Raji (cell line): ENCODE results near the gene ERN1.
A peak's percentile ranks its signal among the peaks of the same experiment; 100 is the strongest.

Experiments used
- POLR2A ChIP-seq: IDR thresholded peaks from 2 replicates; pipeline ENCODE4 v1.6.1; 2011; ENCODE audit warnings: low read depth, low read length, control low read depth; ENCODE audit not compliant: insufficient read depth

Gene ERN1

DNA sequence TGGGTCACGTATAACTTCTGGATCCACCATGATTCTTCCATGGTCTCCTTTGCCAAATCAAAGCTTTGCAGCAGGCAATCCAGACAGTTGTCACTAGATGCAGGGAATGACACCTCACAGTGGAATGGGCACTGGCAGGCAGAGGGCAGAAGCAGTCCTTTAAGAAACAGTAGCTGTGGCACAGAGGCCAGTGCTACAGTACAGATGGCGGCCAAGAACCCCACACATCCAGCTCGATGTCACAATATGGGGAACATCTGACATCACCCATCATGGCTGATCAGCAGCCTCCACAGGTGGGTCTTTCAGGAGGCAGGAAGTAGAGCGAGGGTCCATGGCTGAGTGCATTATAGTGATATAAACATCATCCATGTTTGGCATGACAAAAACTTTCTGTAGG, 18.8 kb upstream of the ERN1 start:
- TF ChIP-seq POLR2A = peak; percentile 70

DNA sequence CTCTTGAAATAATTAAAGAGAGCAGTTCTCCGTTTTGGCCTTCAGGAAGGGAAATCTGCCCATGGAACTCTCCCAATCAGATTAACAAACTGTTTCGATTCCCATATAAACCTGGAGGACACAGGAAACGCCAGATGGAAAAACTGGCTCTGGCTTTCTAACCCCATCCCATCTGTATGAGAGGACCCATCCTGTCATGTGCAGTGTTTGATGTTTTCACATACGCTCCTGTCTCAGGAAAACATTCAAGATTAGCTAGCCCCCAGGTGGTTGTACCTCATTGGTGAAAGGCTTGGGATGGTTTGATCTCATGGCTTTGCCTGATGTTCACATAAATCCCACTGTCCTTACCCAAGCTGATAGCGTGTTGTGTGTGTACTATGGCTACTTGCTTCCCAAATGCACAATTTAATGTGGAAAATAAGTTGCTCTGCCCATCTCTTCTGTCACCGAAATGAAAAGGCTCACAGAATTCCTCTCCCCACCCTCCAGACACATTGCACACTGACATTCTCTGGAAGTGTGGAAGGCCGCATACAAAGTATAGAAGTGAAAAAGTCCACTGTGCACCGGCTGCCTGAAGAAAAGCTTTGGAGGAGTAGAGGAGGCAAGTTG, 18.2 kb upstream of the ERN1 start:
- peak; percentile 66 for TF ChIP-seq POLR2A

DNA sequence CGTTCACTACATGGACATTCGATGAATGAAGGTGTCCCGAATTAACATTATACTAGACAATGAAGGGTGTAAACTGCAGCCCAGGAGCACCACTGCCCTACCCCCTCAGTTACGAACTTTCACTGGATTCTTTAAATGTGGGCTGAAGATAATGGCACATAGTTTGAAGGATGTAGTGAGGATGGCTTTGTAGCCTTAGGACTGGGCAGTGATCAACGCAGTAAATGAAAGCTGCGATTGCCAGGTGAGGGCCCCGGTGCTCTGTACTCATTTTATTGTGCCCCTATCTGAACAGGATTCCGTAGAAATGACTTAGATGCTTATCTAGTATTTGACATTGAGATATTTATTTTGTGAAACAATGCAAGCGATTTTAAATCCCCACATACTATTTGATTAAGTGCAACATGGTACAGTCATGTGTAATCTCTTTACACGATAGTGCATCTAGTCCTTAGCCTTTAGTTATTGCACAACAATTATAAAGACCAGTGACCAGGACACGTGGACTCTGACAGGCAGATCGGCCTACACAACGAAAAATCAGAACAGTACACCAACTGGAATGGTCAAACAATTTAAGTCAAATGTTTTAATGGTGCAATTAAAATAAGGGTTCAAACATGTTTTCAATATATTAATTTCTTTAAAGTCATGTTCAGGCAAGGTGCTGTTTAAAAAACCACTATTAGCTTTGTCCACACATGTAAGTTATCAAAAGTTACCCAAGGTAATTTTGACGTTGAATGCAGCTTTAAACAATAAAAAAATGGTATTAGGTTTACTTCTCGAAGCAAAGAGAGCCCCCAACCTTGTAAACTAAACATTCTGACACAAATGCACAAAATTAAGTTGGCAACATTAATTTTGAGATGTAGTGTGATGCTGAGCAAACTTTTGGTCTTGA, 17.4 kb upstream of the ERN1 start:
- TF ChIP-seq POLR2A = peak; percentile 78

DNA sequence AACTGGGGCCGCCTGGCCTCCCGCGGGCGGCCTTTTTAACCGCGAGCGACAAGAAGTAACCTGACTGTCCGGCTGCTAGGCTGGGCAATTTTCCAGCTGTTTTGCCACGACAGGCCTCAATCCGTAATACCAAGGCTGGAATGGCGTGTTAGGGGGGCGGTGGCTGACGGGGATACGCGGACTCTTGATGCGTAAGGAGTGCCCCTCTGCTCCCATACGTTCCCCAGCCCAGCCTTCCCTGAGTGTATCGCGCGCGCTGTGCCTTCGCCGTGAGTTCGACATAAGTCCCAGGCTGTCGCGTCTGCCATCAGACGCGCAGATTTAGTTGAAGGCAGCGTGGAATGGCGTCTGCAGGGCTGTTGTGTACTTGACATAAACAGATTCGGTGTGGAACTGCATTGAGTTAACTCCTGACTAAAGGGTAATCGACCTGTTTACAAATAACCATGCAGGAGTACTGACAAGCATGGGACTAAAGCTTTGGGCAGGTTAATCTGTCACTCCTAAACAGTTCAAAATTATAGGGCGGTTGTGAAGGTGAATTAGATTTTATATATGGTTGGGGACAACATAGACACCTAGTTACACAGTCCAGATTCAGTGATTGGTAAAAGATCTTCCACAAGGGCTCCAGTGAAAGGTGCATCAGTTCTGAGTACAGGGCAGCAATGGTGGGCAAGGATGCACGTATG, 16.6 kb upstream of the ERN1 start:
- no peak for TF ChIP-seq POLR2A

- TF ChIP-seq POLR2A = peak; percentile 100
Observed at GRCh38 chr17:64145751-64146417, 15.9 kb upstream of the ERN1 start.

GRCh38 chr17:64145375-64145750, 15.4 kb upstream of the ERN1 start:
- no peak for TF ChIP-seq POLR2A

- no peak for TF ChIP-seq POLR2A
Observed at GRCh38 chr17:64139542-64139941, 9.6 kb upstream of the ERN1 start.

GRCh38 chr17:64138441-64138840, 8.5 kb upstream of the ERN1 start:
- no peak for TF ChIP-seq POLR2A

- no peak for TF ChIP-seq POLR2A
Observed at GRCh38 chr17:64135000-64135399, 5.1 kb upstream of the ERN1 start.

- no peak for TF ChIP-seq POLR2A
Observed at GRCh38 chr17:64134216-64134970, 4.4 kb upstream of the ERN1 start.

- TF ChIP-seq POLR2A = no peak
Observed at GRCh38 chr17:64133546-64134215, 3.7 kb upstream of the ERN1 start.

GRCh38 chr17:64131606-64132270, 1.8 kb upstream of the ERN1 start:
- TF ChIP-seq POLR2A = no peak

DNA sequence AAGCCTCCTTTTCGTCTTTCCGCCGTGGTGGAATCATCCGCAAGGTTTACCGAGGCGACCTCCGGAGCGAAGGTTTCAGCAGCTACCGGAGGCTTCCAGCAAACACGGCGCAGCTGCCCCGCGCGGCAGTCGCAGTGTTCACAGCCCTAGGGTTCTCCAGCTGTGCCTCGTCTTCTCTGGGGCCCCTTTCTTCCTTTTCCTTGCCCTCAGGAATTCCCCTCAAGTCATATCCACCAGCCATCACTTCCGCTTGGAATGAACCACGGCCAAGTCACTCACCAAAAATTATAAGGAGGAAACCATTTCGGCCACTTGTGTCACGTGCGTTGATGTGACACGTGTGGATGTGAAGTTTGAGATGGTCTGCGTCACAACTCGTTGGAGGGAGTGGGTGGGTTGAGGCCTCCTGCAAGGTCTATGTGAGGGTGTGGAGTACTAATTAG, 636 bp upstream of the ERN1 start:
- TF ChIP-seq POLR2A = no peak

- TF ChIP-seq POLR2A = no peak
Observed at GRCh38 chr17:64129515-64129764, 504 bp downstream of the ERN1 start.

DNA sequence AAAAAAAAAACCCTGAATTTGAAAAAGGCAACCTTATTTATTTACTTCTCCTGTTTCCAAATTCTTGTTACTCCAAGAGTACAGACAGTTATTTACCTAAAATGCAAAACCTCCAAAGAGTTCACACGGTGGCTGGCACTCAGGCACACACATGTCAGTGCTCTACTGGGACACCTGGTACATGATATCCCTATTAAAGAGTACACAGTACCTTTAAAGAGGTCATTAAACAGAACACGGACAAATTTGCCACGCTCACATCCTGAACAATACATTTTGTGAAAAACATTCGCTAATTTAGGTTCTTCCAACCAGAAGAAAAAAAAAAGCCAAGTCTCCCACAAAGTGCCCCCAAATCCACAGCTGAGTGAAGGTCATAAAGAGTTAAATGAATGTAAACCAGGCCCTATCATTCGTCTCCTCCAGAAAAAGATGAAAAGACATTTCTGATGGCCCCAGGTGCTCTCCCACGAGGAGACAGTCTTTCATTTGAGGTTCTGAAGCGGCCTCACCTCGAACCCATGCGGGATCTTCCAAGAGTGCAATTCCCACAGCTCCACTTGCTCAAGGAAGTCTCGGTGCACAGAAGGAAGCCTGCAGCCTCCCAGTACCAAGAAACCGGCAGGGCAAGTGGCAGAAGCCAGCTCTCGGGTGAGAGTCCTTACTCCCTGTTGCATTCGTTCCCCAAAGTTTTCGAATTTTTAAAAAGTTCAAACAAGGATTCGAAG, 993 bp downstream of the ERN1 start:
- TF ChIP-seq POLR2A = peak; percentile 35; the same call in 1 of the 2 replicates
